GM12878 (cell line): ENCODE measurements around the gene IL3. TPM values are rescaled to one million over a fixed set of nuclear protein-coding genes. Genes with fewer than 3 reads are reported as not detected.

Experiments used
- ATAC-seq: fragments of 200-7000 bp; cut with Tn5 transposase; 3 replicates; pipeline ENCODE4 v1.9.1; 2020; ENCODE audit warnings: mild to moderate bottlenecking, moderate library complexity
- BruUV-seq: library from RNA; stranded (reverse); fragments of 400-500 nt; replicated peaks from 2 replicates; lab custom pipeline; 2021; lab: Mats Ljungman, UMichigan
- CTCF ChIA-PET: fragments of 300-600 bp; sonication (Branson Sonifier 250); formaldehyde crosslinking; extraction: SDS; loops from one replicate; lab custom pipeline; 2021; ENCODE audit warnings: inconsistent platforms; lab: Yijun Ruan, JAX
- POLR2A ChIA-PET: fragments of 350-600 bp; formaldehyde crosslinking; extraction: SDS; loops from one replicate; lab custom pipeline; 2021; ENCODE audit warnings: inconsistent platforms; lab: Charles Lee
- RAD21 ChIA-PET: fragments of 300-600 bp; sonication (Branson Sonifier 250); formaldehyde crosslinking; loops from one replicate; lab custom pipeline; 2023; ENCODE audit warnings: antibody characterized with exemption; ENCODE audit not compliant: unreplicated experiment; lab: Charles Lee
- SMC1A ChIA-PET: fragments of 300-600 bp; sonication (Branson Sonifier 250); formaldehyde crosslinking; loops from one replicate; lab custom pipeline; 2023; ENCODE audit not compliant: unreplicated experiment, uncharacterized antibody; lab: Charles Lee
- DNase-seq: peaks from one replicate; pipeline ENCODE4 v3.0.0-alpha.2; 2011; ENCODE audit warnings: low read depth, low spot score
- FAIRE-seq: peaks from 3 replicates; lab custom pipeline; 2011; peaks lifted over from hg19 to GRCh38; lab: Jason Lieb, UNC
- H2AFZ ChIP-seq: 2 replicates; pipeline ENCODE4 v1.6.0; 2011; ENCODE audit warnings: low read depth, low read length, control low read depth; ENCODE audit not compliant: control insufficient read depth
- H3K27ac ChIP-seq: 2 replicates; pipeline ENCODE4 v1.5.1; 2011; ENCODE audit warnings: control low read depth; ENCODE audit not compliant: control insufficient read depth, insufficient read depth
- H3K27me3 ChIP-seq, 2 experiments: replicated peaks in 1 of 2; 2 replicates each; pipeline versions ENCODE4 v1.6.0 to v1.6.1; 2011; ENCODE audit warnings: low read length in 1 of 2; ENCODE audit not compliant: control insufficient read depth in 2 of 2, insufficient read depth in 2 of 2
- H3K36me3 ChIP-seq, 2 experiments: 2 replicates each; pipeline ENCODE4 v1.5.1; 2011; ENCODE audit warnings: low read length in 1 of 2; ENCODE audit not compliant: control insufficient read depth in 2 of 2, insufficient read depth in 2 of 2
- H3K4me1 ChIP-seq: 2 replicates; pipeline ENCODE4 v1.6.1; 2011; ENCODE audit warnings: mild to moderate bottlenecking, low read length, moderate library complexity, mixed read lengths; ENCODE audit not compliant: control insufficient read depth, insufficient read depth
- H3K4me2 ChIP-seq: 2 replicates; pipeline ENCODE4 v1.6.0; 2011; ENCODE audit warnings: control low read depth; ENCODE audit not compliant: control insufficient read depth, insufficient read depth
- H3K4me3 ChIP-seq: fragments of 200-600 bp; sonication (generic); 2 replicates; pipeline ENCODE4 v1.5.1; 2016
- H3K79me2 ChIP-seq: 2 replicates; pipeline ENCODE4 v1.6.0; 2011; ENCODE audit warnings: low read length; ENCODE audit not compliant: control insufficient read depth, insufficient read depth
- H3K9ac ChIP-seq: 2 replicates; pipeline ENCODE4 v1.8.0; 2011; ENCODE audit warnings: low read length, control low read depth, mixed read lengths; ENCODE audit not compliant: control insufficient read depth, insufficient read depth
- H3K9me3 ChIP-seq: replicated peaks from 3 replicates; pipeline ENCODE4 v1.5.1; 2011; ENCODE audit warnings: mild to moderate bottlenecking, low read length; ENCODE audit not compliant: control insufficient read depth, insufficient read depth
- H4K20me1 ChIP-seq: 2 replicates; pipeline ENCODE4 v1.6.0; 2011; ENCODE audit not compliant: control insufficient read depth, insufficient read depth
- ATF7 ChIP-seq: fragments of 450-650 bp; IDR thresholded peaks from 2 replicates; pipeline ENCODE4 v1.6.1; 2016; ENCODE audit warnings: low read depth, mild to moderate bottlenecking
- BACH1 ChIP-seq: fragments of 450-650 bp; IDR thresholded peaks from 2 replicates; pipeline ENCODE4 v1.6.1; 2017; ENCODE audit warnings: mild to moderate bottlenecking, borderline replicate concordance
- BHLHE40 ChIP-seq, 2 experiments: fragments of 450-650 bp in 1 of 2; IDR thresholded peaks; 2 replicates each; pipeline ENCODE4 v1.6.1; 2011 to 2017; ENCODE audit warnings: low read depth in 2 of 2, borderline replicate concordance in 1 of 2, improper control_type of control experiment in 1 of 2, low read length in 1 of 2, mild to moderate bottlenecking in 1 of 2
- CHD4 ChIP-seq: fragments of 200-600 bp; sonication (generic); IDR thresholded peaks from 2 replicates; pipeline ENCODE4 v1.6.1; 2016; ENCODE audit warnings: mild to moderate bottlenecking
- FOS ChIP-seq: IDR thresholded peaks from 3 replicates; pipeline ENCODE4 v1.6.1; 2011; ENCODE audit warnings: borderline replicate concordance; ENCODE audit not compliant: insufficient read length; ENCODE audit errors: extremely low read depth
- GATAD2B ChIP-seq: fragments of 450-650 bp; conservative IDR thresholded peaks from 2 replicates; pipeline ENCODE4 v1.6.1; 2017; ENCODE audit warnings: low read depth, mild to moderate bottlenecking, moderate library complexity
- HDAC6 ChIP-seq: fragments of 200-600 bp; sonication (generic); IDR thresholded peaks from one replicate; pipeline ENCODE4 v1.8.0; 2017; ENCODE audit warnings: antibody characterized with exemption; ENCODE audit not compliant: unreplicated experiment
- HDGF ChIP-seq: fragments of 450-650 bp; IDR thresholded peaks from 2 replicates; pipeline ENCODE4 v1.6.1; 2016; ENCODE audit warnings: antibody characterized with exemption
- MXI1 ChIP-seq: fragments of 150-350 bp; IDR thresholded peaks from 2 replicates; pipeline ENCODE4 v1.6.1; 2011; ENCODE audit warnings: low read depth, mild to moderate bottlenecking, inconsistent platforms, low read length, improper control_type of control experiment
- RELA ChIP-seq: fragments of 450-650 bp; IDR thresholded peaks from 2 replicates; pipeline ENCODE4 v1.8.0; 2014; ENCODE audit warnings: borderline replicate concordance; ENCODE audit not compliant: partially characterized antibody
- RELB ChIP-seq: fragments of 450-650 bp; IDR thresholded peaks from 2 replicates; pipeline ENCODE4 v1.6.1; 2017; ENCODE audit warnings: low read depth, mild to moderate bottlenecking, moderate library complexity
- TCF12 ChIP-seq: IDR thresholded peaks from 2 replicates; pipeline ENCODE4 v1.6.1; 2011; ENCODE audit warnings: low read depth, mild to moderate bottlenecking, low read length
- TCF7 ChIP-seq: IDR thresholded peaks from 2 replicates; pipeline ENCODE4 v1.6.1; 2014; ENCODE audit warnings: antibody characterized with exemption, borderline replicate concordance
- YBX1 ChIP-seq: fragments of 450-650 bp; IDR thresholded peaks from 2 replicates; pipeline ENCODE4 v1.6.1; 2016; ENCODE audit warnings: antibody characterized with exemption
- ZBED1 ChIP-seq: IDR thresholded peaks from 2 replicates; pipeline ENCODE4 v1.6.1; 2016; ENCODE audit warnings: borderline replicate concordance
- ZNF207 ChIP-seq: fragments of 450-650 bp; IDR thresholded peaks from 2 replicates; pipeline ENCODE4 v1.6.1; 2014; ENCODE audit warnings: antibody characterized with exemption, mild to moderate bottlenecking, borderline replicate concordance
- ZZZ3 ChIP-seq: IDR thresholded peaks from 2 replicates; pipeline ENCODE4 v1.6.1; 2011; ENCODE audit warnings: low read depth; ENCODE audit not compliant: control insufficient read depth, insufficient read length
- WGBS: methylation state at CpG from one replicate; pipeline ENCODE4 v1.1.6; 2016; ENCODE audit warnings: low lambda C conversion rate; ENCODE audit not compliant: insufficient replicate concordance, insufficient coverage; ENCODE audit errors: missing lambda C conversion rate; 5-methylcytosine and 5-hydroxymethylcytosine counted together
- in situ Hi-C: fragments of 300-500 bp; cut with MboI; formaldehyde crosslinking; loops from 9 replicates; pipeline ENCODE4 v1.14.3; 2018; ENCODE audit warnings: mixed read lengths
- intact Hi-C: fragments of 100-400 bp; cut with micrococcal nuclease; formaldehyde crosslinking; loops from one replicate; pipeline ENCODE4 v1.14.2; 2022; ENCODE audit not compliant: unreplicated experiment
- polyA plus RNA-seq, 11 experiments: library from polyadenylated mRNA; depleted of rRNA in 4 of 11; unstranded in 6 of 11; stranded (reverse) in 5 of 11; fragments of >200 nt; fragmentation: Nextera tagmentation in 4 of 11; fragmentation: Illumina TruSeq in 1 of 11; extraction: Ambion mirVana in 4 of 11; extraction: Trizol in 1 of 11; gene quantifications; 1 replicate in 1 of 11; 2 replicates in 10 of 11; pipeline versions ENCODE4 v1.2.1 to v1.2.3, GENCODE V29; 2011 to 2016; ENCODE audit warnings: inconsistent platforms in 2 of 11, missing spikeins in 2 of 11, low read depth in 1 of 11
- total RNA-seq, 4 experiments: library from RNA; depleted of rRNA in 3 of 4; stranded (reverse); fragments of >200 nt in 3 of 4; fragmentation: Illumina TruSeq in 1 of 4; extraction: Trizol in 1 of 4; gene quantifications; 2 replicates each; pipeline versions ENCODE4 v1.2.1 to v1.2.3, GENCODE V29; 2013 to 2021

The IL3 gene
- total and polyA plus RNA-seq, 10 of the 15 experiments (the other 5 are each of a cell fraction or from before 2014, with no cell fraction given), result not detected

GRCh38 chr5:132030610-132031009 is 29.8 kb upstream of the IL3 start:
- H3K79me2 ChIP-seq, result no peaks in the 10 kb centered on the region
- H3K4me1 ChIP-seq, result peaks cover 9% of the 10 kb centered on the region
- H4K20me1 ChIP-seq, result no peaks in the 10 kb centered on the region
- H3K4me3 ChIP-seq, result no peak overlapping the region
- RAD21 ChIA-PET, result no interaction called here
- H3K27ac ChIP-seq, result no peak overlapping the region
- no peaks in the 10 kb centered on the region; a peak in 2 of 4 replicates for H3K27me3 ChIP-seq
- no peak overlapping the region for H3K4me2 ChIP-seq
- ATAC-seq (no peak), DNase-seq (no peak), FAIRE-seq (no peak)
- in situ Hi-C loops (no loop called here), intact Hi-C loops (no loop called here)
- POLR2A ChIA-PET, result no interaction called here
- BruUV-seq, result no TSS peak
- no peaks in the 10 kb centered on the region for H3K36me3 ChIP-seq
- WGBS, result 64% methylated on average over 2 of the region's 2 CpGs
- SMC1A ChIA-PET, result no interaction called here
- H2AFZ ChIP-seq, result no peak overlapping the region
- no peak overlapping the region for H3K9ac ChIP-seq
- no peaks in the 10 kb centered on the region for H3K9me3 ChIP-seq
- TF ChIP-seq MXI1 (no peak), ATF7 (no peak), BACH1 (no peak), YBX1 (no peak), CHD4 (no peak), TCF12 (no peak), FOS (no peak), GATAD2B (no peak), BHLHE40 (IDR thresholded peaks at IDR 0.05; ENCODE audit: borderline replicate concordance in 1 of 2, low read depth in 2 of 2, low read length in 1 of 2) (no peak), HDGF (no peak), ZBED1 (no peak), ZNF207 (no peak), RELA (no peak), TCF7 (no peak), HDAC6 (no peak), ZZZ3 (no peak), RELB (no peak)
- CTCF ChIA-PET, result no interaction called here
